ENCODE measurements around the gene SHKBP1. TPM values are rescaled to one million over a fixed set of nuclear protein-coding genes. Genes with fewer than 3 reads are reported as not detected.

The SHKBP1 gene
- polyA plus RNA-seq, 3 donors, result 234 to 324 (median 284) TPM

DNA sequence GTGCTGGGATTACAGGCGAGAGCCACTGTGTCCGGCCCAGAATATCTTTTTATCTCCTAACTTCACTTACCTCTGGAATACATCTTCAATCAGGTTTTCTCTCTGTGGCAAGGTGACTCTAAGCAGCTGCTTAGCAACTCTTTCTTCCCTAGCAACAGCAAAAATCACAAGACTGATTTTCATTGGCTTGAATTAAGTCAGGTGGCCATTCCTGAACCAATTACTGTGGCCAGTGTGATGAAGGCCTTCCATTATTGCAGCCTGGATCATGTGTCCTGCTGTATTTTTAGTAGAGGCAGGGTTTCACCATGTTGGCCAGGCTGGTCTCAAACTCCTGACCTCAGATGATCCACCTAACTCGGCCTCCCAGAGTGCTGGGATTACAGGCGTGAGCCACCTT, 15.5 kb downstream of the SHKBP1 start:
- H3K27ac Mint-ChIP-seq, result peak overlapping the region in 6 of 7 donors; percentile 49 to 81 (median 68)
- Histone ChIP-seq H3K36me3 (replicated peaks in 1 of 2; ENCODE audit: control insufficient read depth in 1 of 2, insufficient read depth in 2 of 2, low read length in 2 of 2) (peaks cover 37 to 38% of the 10 kb centered on the region in 2 donors), H3K9me3 (replicated peaks in 1 of 2; ENCODE audit: control insufficient read depth in 1 of 2, insufficient read depth in 1 of 2, low read length in 2 of 2) (no peaks in the 10 kb centered on the region), H3K9ac (ENCODE audit: insufficient read depth, low read length, poor library complexity, severe bottlenecking) (no peak overlapping the region), H3K4me2 (replicated peaks; ENCODE audit: extremely low read depth, low read length, poor library complexity, severe bottlenecking) (no peak overlapping the region), H2AFZ (ENCODE audit: insufficient read depth, low read depth, low read length, poor library complexity, severe bottlenecking) (no peak overlapping the region), H3K27me3 (ENCODE audit: control insufficient read depth in 2 of 2, insufficient read depth in 2 of 2, low read length in 2 of 2) (peaks cover 5 to 22% of the 10 kb centered on the region in 2 donors), H3K4me1 (ENCODE audit: control insufficient read depth in 1 of 2, insufficient read depth in 2 of 2, low read length in 2 of 2) (peaks cover 8 to 11% of the 10 kb centered on the region in 2 donors), H3K79me2 (ENCODE audit: insufficient read depth, low read length) (peaks cover 3% of the 10 kb centered on the region), H4K20me1 (ENCODE audit: insufficient read depth, low read length) (peaks cover 34% of the 10 kb centered on the region), H3K4me3 (replicated peaks in 1 of 3; ENCODE audit: low read depth in 2 of 3, low read length in 3 of 3) (no peak overlapping the region), H3K27ac (ENCODE audit: low read depth in 1 of 2, low read length in 2 of 2) (no peak overlapping the region)
- 89% methylated on average over 4 of the region's 4 CpGs for WGBS (ENCODE audit: insufficient coverage)
- H3K27me3 Mint-ChIP-seq (ENCODE audit: low read depth in 3 of 3), result peaks cover 29 to 32% (median 30%) of the 10 kb centered on the region in 3 donors
- H3K36me3 Mint-ChIP-seq, result peaks cover 39 to 52% of the 10 kb centered on the region in 2 donors
- intact Hi-C loops (cut with micrococcal nuclease), result no loop called here
- TF ChIP-seq, protein P1, sequence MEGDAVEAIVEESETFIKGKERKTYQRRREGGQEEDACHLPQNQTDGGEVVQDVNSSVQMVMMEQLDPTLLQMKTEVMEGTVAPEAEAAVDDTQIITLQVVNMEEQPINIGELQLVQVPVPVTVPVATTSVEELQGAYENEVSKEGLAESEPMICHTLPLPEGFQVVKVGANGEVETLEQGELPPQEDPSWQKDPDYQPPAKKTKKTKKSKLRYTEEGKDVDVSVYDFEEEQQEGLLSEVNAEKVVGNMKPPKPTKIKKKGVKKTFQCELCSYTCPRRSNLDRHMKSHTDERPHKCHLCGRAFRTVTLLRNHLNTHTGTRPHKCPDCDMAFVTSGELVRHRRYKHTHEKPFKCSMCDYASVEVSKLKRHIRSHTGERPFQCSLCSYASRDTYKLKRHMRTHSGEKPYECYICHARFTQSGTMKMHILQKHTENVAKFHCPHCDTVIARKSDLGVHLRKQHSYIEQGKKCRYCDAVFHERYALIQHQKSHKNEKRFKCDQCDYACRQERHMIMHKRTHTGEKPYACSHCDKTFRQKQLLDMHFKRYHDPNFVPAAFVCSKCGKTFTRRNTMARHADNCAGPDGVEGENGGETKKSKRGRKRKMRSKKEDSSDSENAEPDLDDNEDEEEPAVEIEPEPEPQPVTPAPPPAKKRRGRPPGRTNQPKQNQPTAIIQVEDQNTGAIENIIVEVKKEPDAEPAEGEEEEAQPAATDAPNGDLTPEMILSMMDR (IDR thresholded peaks at IDR 0.05), result no peak
- peaks cover 14% of the 10 kb centered on the region for H3K4me1 Mint-ChIP-seq
- peak; percentile 76 to 89 (median 87) for DNase-seq
- H3K4me3 Mint-ChIP-seq, result no peak overlapping the region
- peaks cover 0 to 11% (median 3%) of the 10 kb centered on the region in 7 donors for H3K9me3 Mint-ChIP-seq

DNA sequence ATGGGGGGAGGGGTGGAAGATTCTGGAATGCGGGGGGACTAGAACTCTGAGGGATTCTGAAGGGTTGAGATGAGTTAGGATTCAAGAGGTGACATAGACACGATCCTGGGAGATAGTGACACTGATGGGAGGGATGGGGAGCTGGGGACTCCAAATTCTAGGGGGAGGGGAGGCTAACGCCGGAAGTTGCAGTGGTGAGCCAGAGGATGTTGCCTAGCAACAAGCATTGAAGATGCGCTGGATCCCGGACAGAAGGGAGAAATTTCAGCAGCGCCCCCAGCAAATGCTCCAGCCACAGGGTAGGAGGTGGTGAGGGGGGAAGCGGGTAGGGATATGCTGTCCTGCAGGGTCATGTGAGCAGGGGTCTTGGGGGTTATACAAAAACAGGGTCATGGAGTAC, 17.6 kb downstream of the SHKBP1 start:
- Histone ChIP-seq H3K27me3 (ENCODE audit: control insufficient read depth in 2 of 2, insufficient read depth in 2 of 2, low read length in 2 of 2) (peaks cover 19 to 43% of the 10 kb centered on the region in 2 donors), H4K20me1 (ENCODE audit: insufficient read depth, low read length) (peaks cover 19% of the 10 kb centered on the region), H3K9me3 (replicated peaks in 1 of 2; ENCODE audit: control insufficient read depth in 1 of 2, insufficient read depth in 1 of 2, low read length in 2 of 2) (peaks cover 0 to 5% of the 10 kb centered on the region in 2 donors), H3K36me3 (replicated peaks in 1 of 2; ENCODE audit: control insufficient read depth in 1 of 2, insufficient read depth in 2 of 2, low read length in 2 of 2) (peaks cover 18 to 19% of the 10 kb centered on the region in 2 donors), H3K79me2 (ENCODE audit: insufficient read depth, low read length) (no peaks in the 10 kb centered on the region), H3K27ac (ENCODE audit: low read depth in 1 of 2, low read length in 2 of 2) (no peak overlapping the region), H3K4me2 (replicated peaks; ENCODE audit: extremely low read depth, low read length, poor library complexity, severe bottlenecking) (no peak overlapping the region), H3K9ac (ENCODE audit: insufficient read depth, low read length, poor library complexity, severe bottlenecking) (no peak overlapping the region), H2AFZ (ENCODE audit: insufficient read depth, low read depth, low read length, poor library complexity, severe bottlenecking) (no peak overlapping the region), H3K4me3 (replicated peaks in 1 of 3; ENCODE audit: low read depth in 2 of 3, low read length in 3 of 3) (no peak overlapping the region), H3K4me1 (ENCODE audit: control insufficient read depth in 1 of 2, insufficient read depth in 2 of 2, low read length in 2 of 2) (peaks cover 17 to 27% of the 10 kb centered on the region in 2 donors)
- intact Hi-C loops (cut with micrococcal nuclease), result no loop called here
- WGBS (ENCODE audit: insufficient coverage), result 65% methylated on average over 8 of the region's 8 CpGs
- H3K27ac Mint-ChIP-seq, result no peak overlapping the region
- peaks cover 27% of the 10 kb centered on the region for H3K4me1 Mint-ChIP-seq
- H3K36me3 Mint-ChIP-seq, result peaks cover 26 to 35% of the 10 kb centered on the region in 2 donors
- DNase-seq, result no peak
- peaks cover 45 to 53% (median 48%) of the 10 kb centered on the region in 3 donors for H3K27me3 Mint-ChIP-seq (ENCODE audit: low read depth in 3 of 3)
- H3K9me3 Mint-ChIP-seq, result peaks cover 0 to 18% (median 5%) of the 10 kb centered on the region in 7 donors
- peak overlapping the region in 1 of 2 donors; percentile 28 for H3K4me3 Mint-ChIP-seq
- TF ChIP-seq, protein P1 (IDR thresholded peaks at IDR 0.05), result no peak
